ENCODE data around the gene TWIST2.

Gene TWIST2

GRCh38 chr2:238876232-238876630, 28.3 kb downstream of the TWIST2 start:
- H3K36me3 ChIP-seq (ENCODE audit: control insufficient read depth, low read depth, low read length), result no peaks in the 10 kb centered on the region
- H3K27me3 ChIP-seq (ENCODE audit: control insufficient read depth, insufficient read depth, low read length), result no peaks in the 10 kb centered on the region
- no peak overlapping the region for H3K9ac ChIP-seq (ENCODE audit: low read length)

DNA sequence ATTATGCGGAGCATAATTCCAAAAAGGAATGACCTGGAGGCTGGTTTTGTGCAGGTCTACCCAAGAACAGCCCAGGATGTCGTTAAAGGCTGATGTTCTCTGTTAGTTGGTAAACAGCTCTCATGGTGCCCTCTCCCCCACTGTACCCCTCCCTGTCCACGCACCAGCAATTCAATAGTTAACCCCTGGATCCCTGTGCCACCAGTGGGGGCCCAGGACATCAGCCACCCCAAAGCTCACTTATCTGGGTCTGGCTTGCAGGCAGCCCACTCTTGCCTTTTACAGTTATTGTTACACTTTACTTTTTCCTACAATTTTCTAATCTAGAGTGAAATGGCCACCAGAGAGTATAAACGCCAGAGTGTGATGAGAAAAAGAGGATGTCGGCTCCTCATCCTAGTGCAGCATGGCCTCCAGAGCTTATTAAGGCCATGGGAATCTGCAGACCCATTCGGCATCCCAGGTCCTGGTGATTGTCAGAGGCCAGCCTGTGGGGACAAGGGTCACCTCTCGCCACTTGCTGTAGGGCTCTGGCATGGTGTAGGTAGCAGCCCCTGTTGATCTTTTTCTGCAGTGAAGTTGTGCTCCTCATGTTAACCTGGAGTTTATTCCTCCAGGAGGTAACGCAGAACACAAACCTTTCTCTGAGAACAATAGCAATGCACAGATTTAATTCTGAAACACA, 30.3 kb downstream of the TWIST2 start:
- Histone ChIP-seq H3K4me3 (ENCODE audit: low read length) (no peak overlapping the region), H3K27ac (ENCODE audit: low read length) (no peak overlapping the region), H3K36me3 (ENCODE audit: control insufficient read depth, low read depth, low read length) (no peaks in the 10 kb centered on the region), H3K9me3 (ENCODE audit: control insufficient read depth, low read depth, low read length) (no peaks in the 10 kb centered on the region), H3K4me1 (ENCODE audit: control insufficient read depth, low read depth, low read length) (no peaks in the 10 kb centered on the region), H3K9ac (ENCODE audit: low read length) (no peak overlapping the region), H3K27me3 (ENCODE audit: control insufficient read depth, insufficient read depth, low read length) (no peaks in the 10 kb centered on the region)

More at GRCh38 chr2:238876232-238876630, 28.3 kb downstream of the TWIST2 start:
- H3K9me3 ChIP-seq (ENCODE audit: control insufficient read depth, low read depth, low read length), result no peaks in the 10 kb centered on the region
- no peak overlapping the region for H3K4me3 ChIP-seq (ENCODE audit: low read length)
- H3K27ac ChIP-seq (ENCODE audit: low read length), result no peak overlapping the region
- H3K4me1 ChIP-seq (ENCODE audit: control insufficient read depth, low read depth, low read length), result no peaks in the 10 kb centered on the region

GRCh38 chr2:238879043-238879442, 31.2 kb downstream of the TWIST2 start:
- Histone ChIP-seq H3K4me1 (ENCODE audit: control insufficient read depth, low read depth, low read length) (no peaks in the 10 kb centered on the region), H3K9me3 (ENCODE audit: control insufficient read depth, low read depth, low read length) (no peaks in the 10 kb centered on the region), H3K27ac (ENCODE audit: low read length) (no peak overlapping the region), H3K4me3 (ENCODE audit: low read length) (no peak overlapping the region), H3K27me3 (ENCODE audit: control insufficient read depth, insufficient read depth, low read length) (no peaks in the 10 kb centered on the region), H3K36me3 (ENCODE audit: control insufficient read depth, low read depth, low read length) (no peaks in the 10 kb centered on the region), H3K9ac (ENCODE audit: low read length) (no peak overlapping the region)

- Histone ChIP-seq H3K9ac (ENCODE audit: low read length) (no peak overlapping the region), H3K27ac (ENCODE audit: low read length) (no peak overlapping the region), H3K27me3 (ENCODE audit: control insufficient read depth, insufficient read depth, low read length) (no peaks in the 10 kb centered on the region), H3K4me3 (ENCODE audit: low read length) (no peak overlapping the region), H3K4me1 (ENCODE audit: control insufficient read depth, low read depth, low read length) (no peaks in the 10 kb centered on the region), H3K36me3 (ENCODE audit: control insufficient read depth, low read depth, low read length) (no peaks in the 10 kb centered on the region), H3K9me3 (ENCODE audit: control insufficient read depth, low read depth, low read length) (no peaks in the 10 kb centered on the region)
These were observed 31.9 kb downstream of the TWIST2 start for GRCh38 chr2:238879621-238880377.

DNA sequence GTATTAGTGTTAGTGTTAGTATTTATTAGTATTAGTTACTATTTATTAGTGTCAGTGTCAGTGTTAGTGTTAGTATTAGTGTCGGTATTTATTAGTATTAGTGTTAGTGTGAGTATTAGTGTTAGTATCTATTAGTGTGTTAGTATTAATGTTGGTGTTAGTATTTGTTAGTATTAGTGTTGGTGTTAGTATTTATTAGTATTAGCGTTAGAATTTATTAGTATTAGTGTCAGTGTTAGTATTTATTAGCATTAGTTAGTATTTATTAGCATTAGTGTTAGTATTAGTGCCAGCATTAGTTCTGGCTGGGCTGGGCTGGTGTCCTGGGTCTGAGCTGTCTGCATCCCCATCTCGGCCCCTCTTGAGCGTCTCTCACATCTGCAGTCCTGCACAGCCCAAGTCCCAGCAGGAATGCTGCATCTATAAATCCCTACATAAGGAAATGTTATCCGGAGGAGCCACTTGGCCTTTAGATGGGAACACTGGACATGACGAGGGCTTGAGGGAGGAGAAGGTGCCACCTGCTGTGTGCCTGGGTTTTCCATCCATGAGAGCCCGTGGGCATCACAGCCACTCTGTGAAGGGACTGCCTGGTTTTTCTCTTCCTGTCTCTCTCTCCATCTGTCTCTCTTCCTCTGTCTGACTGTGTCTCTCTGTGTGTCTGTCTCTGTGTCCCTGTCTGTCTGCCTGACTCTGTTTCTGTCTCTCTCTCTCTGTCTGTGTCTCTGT, 33.6 kb downstream of the TWIST2 start:
- Histone ChIP-seq H3K27me3 (ENCODE audit: control insufficient read depth, insufficient read depth, low read length) (no peaks in the 10 kb centered on the region), H3K9me3 (ENCODE audit: control insufficient read depth, low read depth, low read length) (no peaks in the 10 kb centered on the region), H3K4me3 (ENCODE audit: low read length) (no peak overlapping the region), H3K4me1 (ENCODE audit: control insufficient read depth, low read depth, low read length) (no peaks in the 10 kb centered on the region), H3K27ac (ENCODE audit: low read length) (no peak overlapping the region), H3K9ac (ENCODE audit: low read length) (no peak overlapping the region), H3K36me3 (ENCODE audit: control insufficient read depth, low read depth, low read length) (no peaks in the 10 kb centered on the region)

DNA sequence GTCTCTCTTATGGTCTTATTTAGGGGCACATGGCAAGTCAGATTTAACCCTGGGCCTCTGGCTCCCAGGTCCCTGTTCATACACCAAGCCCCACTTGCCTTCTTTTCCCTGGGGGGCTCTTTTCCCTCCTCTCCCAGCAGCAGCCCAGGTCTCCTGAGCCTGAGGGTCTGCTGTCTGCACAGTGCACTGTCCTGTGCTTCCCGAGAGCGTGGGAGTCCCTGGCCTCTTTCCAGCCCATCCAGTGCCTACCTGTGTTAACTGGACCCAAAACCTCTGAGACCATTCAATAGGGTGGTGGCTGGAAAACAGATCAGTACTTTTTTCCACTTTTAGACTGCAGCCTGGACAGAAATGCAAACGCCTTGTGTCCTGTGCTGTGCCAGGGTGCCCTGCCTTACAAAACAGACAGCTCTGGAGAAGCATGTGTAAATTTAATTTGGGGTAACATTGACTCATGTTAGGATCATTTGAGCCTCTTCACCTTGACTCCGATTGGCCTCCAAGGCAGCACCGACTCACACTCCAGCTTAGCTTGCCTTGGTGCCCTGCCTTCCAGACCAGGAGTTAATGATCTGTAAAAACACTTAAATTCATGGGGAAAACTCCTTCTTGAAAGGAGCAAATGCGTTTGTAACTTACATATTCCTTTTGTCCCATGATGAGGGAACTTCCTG, 34.3 kb downstream of the TWIST2 start:
- H3K27me3 ChIP-seq (ENCODE audit: control insufficient read depth, insufficient read depth, low read length), result no peaks in the 10 kb centered on the region
- no peak overlapping the region for H3K27ac ChIP-seq (ENCODE audit: low read length)
- H3K9me3 ChIP-seq (ENCODE audit: control insufficient read depth, low read depth, low read length), result no peaks in the 10 kb centered on the region
- H3K36me3 ChIP-seq (ENCODE audit: control insufficient read depth, low read depth, low read length), result no peaks in the 10 kb centered on the region
- no peak overlapping the region for H3K4me3 ChIP-seq (ENCODE audit: low read length)
- H3K4me1 ChIP-seq (ENCODE audit: control insufficient read depth, low read depth, low read length), result no peaks in the 10 kb centered on the region
- no peak overlapping the region for H3K9ac ChIP-seq (ENCODE audit: low read length)

DNA sequence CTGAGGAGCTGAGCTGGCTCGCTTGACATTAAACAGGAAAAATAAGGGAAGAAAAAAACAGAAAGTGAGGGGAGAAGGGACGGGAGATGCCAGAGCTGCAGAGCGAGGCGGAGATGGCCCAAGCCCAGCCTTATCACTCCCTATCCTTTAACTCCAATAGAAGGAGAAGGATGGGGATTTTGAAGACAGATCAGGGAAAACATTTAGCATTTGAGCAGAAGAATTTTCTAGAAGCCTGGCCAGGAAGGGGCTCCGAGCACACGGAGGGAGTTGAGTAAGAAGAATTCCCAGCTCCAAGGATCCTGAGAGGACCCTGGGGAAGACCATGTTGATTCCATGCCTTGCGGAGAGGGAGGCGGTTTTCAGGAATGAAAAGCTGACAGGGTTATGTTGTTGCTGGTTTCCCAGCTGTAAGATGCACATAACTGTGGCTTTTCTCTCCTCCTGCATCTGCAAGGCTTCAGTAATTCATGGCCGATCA, 35.6 kb downstream of the TWIST2 start:
- no peaks in the 10 kb centered on the region for H3K27me3 ChIP-seq (ENCODE audit: control insufficient read depth, insufficient read depth, low read length)

DNA sequence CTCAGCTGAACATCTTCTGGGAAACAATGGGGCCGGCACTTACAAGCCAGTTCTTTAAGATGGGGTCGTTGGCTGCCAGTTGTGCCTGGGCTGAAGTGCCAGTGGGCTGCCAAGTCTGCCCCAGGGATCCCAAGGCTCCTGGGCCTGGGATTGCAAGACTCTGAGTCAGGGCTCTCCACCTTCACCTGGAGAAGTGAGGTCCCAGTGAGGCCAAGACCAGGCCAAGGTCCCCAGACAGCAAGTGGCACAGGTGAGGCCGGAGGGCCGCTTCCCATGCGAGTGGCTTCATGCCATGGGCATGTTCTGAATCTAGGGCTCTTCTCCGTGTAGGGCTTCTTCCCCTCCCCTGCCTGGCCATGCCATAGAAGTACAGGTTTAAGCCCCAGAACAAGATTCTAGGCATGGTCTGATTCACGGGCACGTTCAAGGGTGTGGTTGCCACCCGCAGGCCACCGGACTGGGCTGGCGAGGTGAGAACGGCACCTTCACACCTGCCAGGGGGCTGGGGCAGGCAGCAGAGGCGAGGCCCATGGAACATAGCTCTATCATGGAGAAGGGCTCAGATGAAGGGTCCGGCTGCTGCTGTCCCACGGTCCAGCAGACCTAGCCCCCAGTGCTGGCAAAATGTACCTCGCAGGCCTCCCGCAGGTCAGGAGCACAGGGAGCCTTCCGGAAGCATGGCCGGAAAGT, 36.4 kb downstream of the TWIST2 start:
- Histone ChIP-seq H3K36me3 (ENCODE audit: control insufficient read depth, low read depth, low read length) (no peaks in the 10 kb centered on the region), H3K9ac (ENCODE audit: low read length) (no peak overlapping the region), H3K27me3 (ENCODE audit: control insufficient read depth, insufficient read depth, low read length) (no peaks in the 10 kb centered on the region), H3K4me3 (ENCODE audit: low read length) (no peak overlapping the region), H3K9me3 (ENCODE audit: control insufficient read depth, low read depth, low read length) (no peaks in the 10 kb centered on the region), H3K27ac (ENCODE audit: low read length) (no peak overlapping the region), H3K4me1 (ENCODE audit: control insufficient read depth, low read depth, low read length) (no peaks in the 10 kb centered on the region)

More for the DNA sequence above, 35.6 kb downstream of the TWIST2 start:
- H3K27ac ChIP-seq (ENCODE audit: low read length), result no peak overlapping the region
- H3K9ac ChIP-seq (ENCODE audit: low read length), result no peak overlapping the region
- no peak overlapping the region for H3K4me3 ChIP-seq (ENCODE audit: low read length)
- H3K4me1 ChIP-seq (ENCODE audit: control insufficient read depth, low read depth, low read length), result no peaks in the 10 kb centered on the region
- no peaks in the 10 kb centered on the region for H3K9me3 ChIP-seq (ENCODE audit: control insufficient read depth, low read depth, low read length)
- H3K36me3 ChIP-seq (ENCODE audit: control insufficient read depth, low read depth, low read length), result no peaks in the 10 kb centered on the region

- H3K4me1 ChIP-seq (ENCODE audit: control insufficient read depth, low read depth, low read length), result no peaks in the 10 kb centered on the region
- H3K36me3 ChIP-seq (ENCODE audit: control insufficient read depth, low read depth, low read length), result no peaks in the 10 kb centered on the region
- H3K9me3 ChIP-seq (ENCODE audit: control insufficient read depth, low read depth, low read length), result no peaks in the 10 kb centered on the region
- H3K27ac ChIP-seq (ENCODE audit: low read length), result no peak overlapping the region
- no peak overlapping the region for H3K4me3 ChIP-seq (ENCODE audit: low read length)
- no peak overlapping the region for H3K9ac ChIP-seq (ENCODE audit: low read length)
- no peaks in the 10 kb centered on the region for H3K27me3 ChIP-seq (ENCODE audit: control insufficient read depth, insufficient read depth, low read length)
These were observed 37.0 kb downstream of the TWIST2 start for GRCh38 chr2:238884812-238885408.

GRCh38 chr2:238886453-238887094, 38.7 kb downstream of the TWIST2 start:
- no peaks in the 10 kb centered on the region for H3K9me3 ChIP-seq (ENCODE audit: control insufficient read depth, low read depth, low read length)
- H3K36me3 ChIP-seq (ENCODE audit: control insufficient read depth, low read depth, low read length), result no peaks in the 10 kb centered on the region
- no peak overlapping the region for H3K9ac ChIP-seq (ENCODE audit: low read length)
- H3K27me3 ChIP-seq (ENCODE audit: control insufficient read depth, insufficient read depth, low read length), result no peaks in the 10 kb centered on the region
- H3K4me1 ChIP-seq (ENCODE audit: control insufficient read depth, low read depth, low read length), result no peaks in the 10 kb centered on the region
- H3K27ac ChIP-seq (ENCODE audit: low read length), result no peak overlapping the region
- no peak overlapping the region for H3K4me3 ChIP-seq (ENCODE audit: low read length)
